Smooth muscle cell (in vitro differentiated cells): Measurements from ENCODE around the gene TXNRD2. TPM values are rescaled to one million over a fixed set of nuclear protein-coding genes. Genes with fewer than 3 reads are reported as not detected.
"Not testable (repeated sequence)": the region's sequence is repeated elsewhere in the genome, so short reads cannot be mapped to it uniquely, and the experiment has no call there.

ENCODE experiments used
- DNase-seq: peaks from one replicate; lab custom pipeline; 2025; ENCODE audit not compliant: unreplicated experiment; lab: John Stamatoyannopoulos, UW
- H2AFZ ChIP-seq: fragments of 200-600 bp; sonication (generic); 2 replicates; pipeline ENCODE4 v1.6.0; 2016; ENCODE audit warnings: antibody characterized with exemption, low read depth, mild to moderate bottlenecking
- H3F3A ChIP-seq: fragments of 200-600 bp; sonication (generic); 2 replicates; pipeline ENCODE4 v1.6.0; 2017; ENCODE audit warnings: antibody characterized with exemption, low read depth
- H3K27ac ChIP-seq: fragments of 200-600 bp; sonication (generic); 2 replicates; pipeline ENCODE4 v1.5.1; 2016; ENCODE audit warnings: low read depth, mild to moderate bottlenecking
- H3K27me3 ChIP-seq: fragments of 200-600 bp; sonication (generic); 2 replicates; pipeline ENCODE4 v1.6.1; 2016; ENCODE audit warnings: low read depth, mild to moderate bottlenecking
- H3K36me3 ChIP-seq: fragments of 200-600 bp; sonication (generic); 2 replicates; pipeline ENCODE4 v1.5.1; 2016; ENCODE audit warnings: low read depth
- H3K4me1 ChIP-seq: fragments of 200-600 bp; sonication (generic); 2 replicates; pipeline ENCODE4 v1.5.1; 2016; ENCODE audit warnings: low read depth
- H3K4me2 ChIP-seq: fragments of 200-600 bp; sonication (generic); 2 replicates; pipeline ENCODE4 v1.6.0; 2016; ENCODE audit warnings: mild to moderate bottlenecking
- H3K4me3 ChIP-seq: fragments of 200-600 bp; sonication (generic); 2 replicates; pipeline ENCODE4 v1.5.1; 2016; ENCODE audit warnings: mild to moderate bottlenecking
- H3K79me2 ChIP-seq: fragments of 200-600 bp; sonication (generic); 2 replicates; pipeline ENCODE4 v1.6.0; 2016; ENCODE audit warnings: low read depth, mild to moderate bottlenecking
- H3K9ac ChIP-seq: fragments of 200-600 bp; sonication (generic); 2 replicates; pipeline ENCODE4 v1.6.0; 2016; ENCODE audit warnings: low read depth
- H3K9me3 ChIP-seq: fragments of 200-600 bp; sonication (generic); replicated peaks from 2 replicates; pipeline ENCODE4 v1.5.1; 2016; ENCODE audit warnings: low read depth
- H4K20me1 ChIP-seq: fragments of 200-600 bp; sonication (generic); 2 replicates; pipeline ENCODE4 v1.6.0; 2016; ENCODE audit warnings: low read depth
- WGBS: methylation state at CpG from one replicate; pipeline ENCODE4 v1.1.7; 2016; ENCODE audit warnings: low lambda C conversion rate; 5-methylcytosine and 5-hydroxymethylcytosine counted together
- polyA plus RNA-seq: library from polyadenylated mRNA; unstranded; fragments of >200 nt; fragmentation: Nextera tagmentation; extraction: Ambion mirVana; gene quantifications from 2 replicates; pipeline ENCODE4 v1.2.1, GENCODE V29; 2016
- total RNA-seq: library from RNA; depleted of rRNA; stranded (reverse); fragments of >200 nt; gene quantifications from 2 replicates; pipeline ENCODE4 v1.2.3, GENCODE V29; 2014
- TF ChIP-seq, protein P1 (sequence below): fragments of 200-600 bp; sonication (generic); IDR thresholded peaks from 2 replicates; pipeline ENCODE4 v1.5.1; 2017; ENCODE audit warnings: borderline replicate concordance, mild to moderate bottlenecking, antibody characterized with exemption; ENCODE audit not compliant: insufficient read depth, poor library complexity, severe bottlenecking

Gene TXNRD2
- total and polyA plus RNA-seq, 2 experiments from 2014 or later: 3.2 TPM; not detected in 1

DNA sequence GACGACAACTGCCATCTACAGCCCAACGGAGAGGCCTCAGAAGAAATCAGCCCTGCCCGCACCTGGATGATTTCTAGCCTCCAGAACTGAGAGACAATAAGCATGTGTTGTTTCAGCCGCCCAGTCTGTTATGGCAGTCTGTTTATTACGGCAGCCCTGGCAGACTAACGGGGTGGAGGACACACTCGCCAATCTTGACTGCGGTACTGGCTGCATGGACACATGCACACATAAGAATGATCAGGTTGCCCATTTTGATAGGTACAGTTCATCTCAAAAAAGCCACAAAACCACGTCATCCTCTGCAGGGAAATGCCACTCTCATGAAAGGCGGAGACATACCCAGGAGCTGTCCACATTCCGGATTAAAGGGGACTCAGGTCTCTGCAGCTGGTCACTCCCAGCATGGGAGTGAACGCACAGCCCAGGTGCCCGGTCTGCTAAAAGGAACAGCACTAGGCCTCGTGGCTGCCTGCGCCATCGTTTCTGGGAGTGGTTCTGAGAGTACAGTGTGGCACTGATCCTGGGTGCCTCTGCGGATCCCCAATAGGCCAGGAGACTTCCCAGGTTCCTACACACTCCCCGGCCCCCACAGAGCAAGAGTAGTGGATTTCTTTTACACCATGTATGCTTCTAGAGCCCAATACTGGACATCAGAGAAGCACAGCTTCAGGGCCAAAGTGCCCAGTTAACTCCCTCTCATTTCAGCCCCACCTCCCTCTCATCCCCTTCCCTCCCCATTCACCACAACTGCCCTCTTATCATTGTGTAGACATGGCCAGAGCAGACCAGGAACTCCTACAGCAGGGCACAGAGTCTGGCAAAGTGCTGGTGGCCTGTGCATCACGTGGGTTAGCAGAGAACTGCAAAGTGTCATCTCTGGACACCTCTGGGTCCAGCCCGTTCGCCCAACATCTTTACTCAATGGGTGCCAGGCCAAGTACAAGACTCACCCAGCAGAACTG is 11.8 kb downstream of the TXNRD2 start:
- no peak overlapping the region for H3K4me3 ChIP-seq
- no peaks in the 10 kb centered on the region for H3K27me3 ChIP-seq
- no peak overlapping the region for H3K4me2 ChIP-seq
- no peaks in the 10 kb centered on the region for H3K4me1 ChIP-seq
- H3K9me3 ChIP-seq: no peaks in the 10 kb centered on the region
- H3K9ac ChIP-seq: no peak overlapping the region
- no peaks in the 10 kb centered on the region for H3F3A ChIP-seq
- DNase-seq: no peak
- no peaks in the 10 kb centered on the region for H3K79me2 ChIP-seq
- H4K20me1 ChIP-seq: no peaks in the 10 kb centered on the region
- H3K27ac ChIP-seq: no peak overlapping the region
- H2AFZ ChIP-seq: no peak overlapping the region
- H3K36me3 ChIP-seq: no peaks in the 10 kb centered on the region
- TF ChIP-seq, protein P1, sequence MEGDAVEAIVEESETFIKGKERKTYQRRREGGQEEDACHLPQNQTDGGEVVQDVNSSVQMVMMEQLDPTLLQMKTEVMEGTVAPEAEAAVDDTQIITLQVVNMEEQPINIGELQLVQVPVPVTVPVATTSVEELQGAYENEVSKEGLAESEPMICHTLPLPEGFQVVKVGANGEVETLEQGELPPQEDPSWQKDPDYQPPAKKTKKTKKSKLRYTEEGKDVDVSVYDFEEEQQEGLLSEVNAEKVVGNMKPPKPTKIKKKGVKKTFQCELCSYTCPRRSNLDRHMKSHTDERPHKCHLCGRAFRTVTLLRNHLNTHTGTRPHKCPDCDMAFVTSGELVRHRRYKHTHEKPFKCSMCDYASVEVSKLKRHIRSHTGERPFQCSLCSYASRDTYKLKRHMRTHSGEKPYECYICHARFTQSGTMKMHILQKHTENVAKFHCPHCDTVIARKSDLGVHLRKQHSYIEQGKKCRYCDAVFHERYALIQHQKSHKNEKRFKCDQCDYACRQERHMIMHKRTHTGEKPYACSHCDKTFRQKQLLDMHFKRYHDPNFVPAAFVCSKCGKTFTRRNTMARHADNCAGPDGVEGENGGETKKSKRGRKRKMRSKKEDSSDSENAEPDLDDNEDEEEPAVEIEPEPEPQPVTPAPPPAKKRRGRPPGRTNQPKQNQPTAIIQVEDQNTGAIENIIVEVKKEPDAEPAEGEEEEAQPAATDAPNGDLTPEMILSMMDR: no peak
- WGBS: 96% methylated on average over 21 of the region's 21 CpGs

DNA sequence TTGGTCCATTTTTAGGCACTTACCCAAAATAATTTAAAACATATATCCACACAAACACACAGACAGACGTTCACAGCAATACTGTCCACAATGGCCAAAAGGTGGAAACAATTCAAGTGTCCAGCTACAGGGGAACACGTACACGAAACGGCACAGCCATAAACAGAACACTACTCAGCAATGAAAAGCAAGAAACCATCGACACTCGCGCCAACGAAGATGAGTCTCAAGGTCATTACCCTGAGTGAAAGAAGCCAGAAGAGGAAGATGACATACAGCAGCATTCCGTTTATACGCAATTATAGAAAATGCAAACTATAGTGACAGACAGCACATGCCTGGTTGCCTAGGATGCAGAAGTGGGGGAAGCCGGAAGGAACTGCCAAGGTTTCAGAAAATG is 13.4 kb downstream of the TXNRD2 start:
- 93% methylated on average over 11 of the region's 11 CpGs for WGBS
- TF ChIP-seq, protein P1: no peak

DNA sequence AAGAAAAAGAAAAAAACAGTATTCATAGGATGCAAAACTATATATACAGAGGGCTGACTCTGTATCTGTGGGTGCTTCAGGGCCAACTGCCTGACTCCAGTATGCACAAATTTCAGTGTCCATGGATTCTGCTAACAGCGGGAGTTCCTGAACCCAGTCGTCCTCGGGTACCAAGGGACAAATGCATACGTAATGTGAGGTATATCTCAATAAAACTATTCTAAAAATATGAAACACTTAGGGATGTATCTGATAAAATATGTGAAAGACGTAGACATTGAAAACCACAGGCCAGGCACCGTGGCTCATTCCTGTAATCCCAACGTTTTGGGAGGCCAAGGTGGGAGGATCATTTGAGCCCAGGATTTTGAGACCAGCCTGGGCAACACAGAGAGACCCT is 13.9 kb downstream of the TXNRD2 start:
- no peaks in the 10 kb centered on the region for H4K20me1 ChIP-seq
- DNase-seq: no peak
- peaks cover 2% of the 10 kb centered on the region for H3K27me3 ChIP-seq
- no peak overlapping the region for H3K9ac ChIP-seq
- H3K4me3 ChIP-seq: no peak overlapping the region
- H3K36me3 ChIP-seq: no peaks in the 10 kb centered on the region
- H3K27ac ChIP-seq: no peak overlapping the region
- WGBS: 87% methylated on average over 7 of the region's 7 CpGs
- no peak overlapping the region for H3K4me2 ChIP-seq
- no peaks in the 10 kb centered on the region for H3K4me1 ChIP-seq
- no peak overlapping the region for H2AFZ ChIP-seq
- no peaks in the 10 kb centered on the region for H3K79me2 ChIP-seq
- no peaks in the 10 kb centered on the region for H3F3A ChIP-seq
- no peaks in the 10 kb centered on the region for H3K9me3 ChIP-seq
- TF ChIP-seq, protein P1: no peak

More for the DNA sequence above, 13.4 kb downstream of the TXNRD2 start:
- H3K27me3 ChIP-seq: no peaks in the 10 kb centered on the region
- H3K9me3 ChIP-seq: no peaks in the 10 kb centered on the region
- H2AFZ ChIP-seq: no peak overlapping the region
- no peaks in the 10 kb centered on the region for H3K79me2 ChIP-seq
- no peaks in the 10 kb centered on the region for H4K20me1 ChIP-seq
- H3F3A ChIP-seq: no peaks in the 10 kb centered on the region
- no peak overlapping the region for H3K27ac ChIP-seq
- no peak overlapping the region for H3K4me3 ChIP-seq
- no peak overlapping the region for H3K9ac ChIP-seq
- H3K36me3 ChIP-seq: no peaks in the 10 kb centered on the region
- H3K4me1 ChIP-seq: no peaks in the 10 kb centered on the region
- no peak overlapping the region for H3K4me2 ChIP-seq
- DNase-seq: no peak

DNA sequence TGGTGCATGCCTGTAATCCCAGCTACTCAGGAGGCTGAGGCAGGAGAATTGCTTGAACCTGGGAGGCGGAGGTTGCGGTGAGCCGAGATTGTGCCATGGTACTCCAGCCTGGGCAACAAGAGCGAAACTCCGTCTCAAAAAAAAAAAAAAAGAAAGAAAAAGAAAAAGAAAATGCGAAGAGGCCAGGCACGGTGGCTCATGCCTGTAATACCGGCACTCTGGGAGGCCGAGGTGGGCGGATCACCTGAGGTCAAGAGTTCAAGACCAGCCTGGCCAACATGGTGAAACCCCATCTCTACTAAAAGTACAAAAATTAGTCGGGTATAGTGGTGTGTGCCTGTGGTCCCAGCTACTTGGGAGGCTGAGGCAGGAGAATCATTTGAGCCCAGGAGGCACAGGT is 15.6 kb downstream of the TXNRD2 start:
- not testable (repeated sequence) for H3K27me3 ChIP-seq, DNase-seq, H3K36me3 ChIP-seq, H2AFZ ChIP-seq, H3K4me1 ChIP-seq, H3K9ac ChIP-seq, H3K9me3 ChIP-seq, H3K79me2 ChIP-seq, H3K27ac ChIP-seq, H3K4me2 ChIP-seq, H4K20me1 ChIP-seq, H3K4me3 ChIP-seq, H3F3A ChIP-seq
- WGBS: 81% methylated on average over 11 of the region's 11 CpGs
